Activated CD4-positive, alpha-beta T cell treated with anti-CD3 and anti-CD28 coated beads, Interleukin-2, amount 10 ng/mL, durations not matched to agents 7 days and 5 days (primary cell): ENCODE measurements around the gene GLO1. TPM values are rescaled to one million over a fixed set of nuclear protein-coding genes. Genes with fewer than 3 reads are reported as not detected.

Experiments used
- CTCF ChIA-PET: fragments of 350-600 bp; sonication (Branson Sonifier 250); formaldehyde crosslinking; loops from one replicate; lab custom pipeline; 2021; ENCODE audit warnings: antibody characterized with exemption; lab: Charles Lee
- POLR2A ChIA-PET: fragments of 350-600 bp; sonication (Branson Sonifier 250); formaldehyde crosslinking; loops from one replicate; lab custom pipeline; 2021; ENCODE audit warnings: antibody characterized with exemption; lab: Charles Lee
- DNase-seq: peaks from one replicate; pipeline ENCODE4 v3.0.0-alpha.2; 2020
- H3K27ac Mint-ChIP-seq: one replicate; pipeline ENCODE4 v1.8.0; 2021; ENCODE audit warnings: mild to moderate bottlenecking, moderate library complexity, mixed read lengths
- H3K27me3 Mint-ChIP-seq: one replicate; pipeline ENCODE4 v1.8.0; 2021; ENCODE audit warnings: mixed read lengths
- H3K36me3 Mint-ChIP-seq: one replicate; pipeline ENCODE4 v1.8.0; 2021; ENCODE audit warnings: low read depth, mixed read lengths
- H3K4me1 Mint-ChIP-seq: one replicate; pipeline ENCODE4 v1.8.0; 2021; ENCODE audit warnings: mixed read lengths
- H3K4me3 Mint-ChIP-seq: one replicate; pipeline ENCODE4 v1.8.0; 2021; ENCODE audit warnings: mild to moderate bottlenecking, moderate library complexity, mixed read lengths
- H3K9me3 Mint-ChIP-seq: one replicate; pipeline ENCODE4 v1.8.0; 2021; ENCODE audit warnings: mixed read lengths
- total RNA-seq, 2 experiments: library from RNA; stranded (reverse); gene quantifications; one replicate each; pipeline ENCODE4 v1.2.3, GENCODE V29; 2021

GLO1 gene
- total RNA-seq = 10 to 100 TPM; 77.1 to 85.6 TPM

DNA sequence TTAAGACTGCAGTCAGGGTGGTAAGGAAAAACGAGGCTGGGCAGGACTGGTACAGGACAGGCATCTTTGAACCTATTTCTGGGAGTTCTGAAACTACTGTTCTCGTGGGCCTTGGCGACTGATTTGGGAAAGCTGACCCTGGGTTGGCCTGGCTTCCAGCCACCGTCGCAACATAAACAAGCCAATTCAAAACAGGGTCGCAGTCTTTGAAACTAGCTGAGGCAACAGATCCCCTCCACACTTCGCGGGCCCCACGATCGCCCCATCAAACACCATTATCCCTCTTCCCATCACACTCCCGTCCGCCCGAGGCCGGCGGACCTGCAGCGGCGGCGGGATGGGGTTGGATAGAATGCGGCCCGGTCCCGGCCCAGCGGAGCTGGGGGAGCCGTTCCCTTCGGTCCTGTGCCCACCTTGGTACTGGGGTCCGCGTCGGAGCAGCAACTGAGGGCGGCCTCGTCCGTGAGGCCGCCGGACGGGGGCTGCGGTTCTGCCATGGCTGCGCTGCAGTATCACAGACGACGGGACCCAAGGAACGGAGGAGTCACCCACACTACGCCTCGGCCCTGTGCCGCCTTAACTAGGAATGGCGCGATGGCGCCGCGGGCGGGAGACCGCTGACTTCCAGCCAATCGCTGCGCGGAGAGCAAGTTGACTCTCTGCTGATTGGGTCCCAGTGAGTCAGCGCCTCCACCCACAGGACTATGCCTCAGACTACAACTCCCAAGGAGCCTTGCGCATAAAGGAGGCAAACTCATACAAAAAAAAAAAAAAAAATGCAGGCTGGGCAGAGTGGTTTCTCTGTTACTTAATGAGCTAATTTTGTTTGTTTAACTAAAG is at the start of gene GLO1:
Gene GLO1 (minus strand): TSS at position 588 of the 840 bp plus-strand sequence. CDS start 91 bp downstream, at position 497.
- Mint-ChIP-seq H3K9me3 (peaks cover 24% of the 10 kb centered on the region), H3K27me3 (peaks cover 11% of the 10 kb centered on the region), H3K4me3 (peak within 1 kb of the TSS; percentile 82), H3K27ac (peak within 1 kb of the TSS; percentile 89), H3K4me1 (peaks cover 41% of the 10 kb centered on the region), H3K36me3 (peaks cover 42% of the 10 kb centered on the region)
- peak; percentile 97 for DNase-seq
- ChIA-PET CTCF (interaction anchor here (0.6 to 3.9 kb wide), 5 partner anchors 8 to 442 kb away, joined by 3 to 23 read pairs (median 4); partner anchors contain the start of gene DNAH8), POLR2A (interaction anchor here (0.6 to 0.7 kb wide), 3 partner anchors 23 to 1270 kb away, joined by 3 to 6 read pairs (median 5); partner anchors contain the start of gene CMTR1)

DNA sequence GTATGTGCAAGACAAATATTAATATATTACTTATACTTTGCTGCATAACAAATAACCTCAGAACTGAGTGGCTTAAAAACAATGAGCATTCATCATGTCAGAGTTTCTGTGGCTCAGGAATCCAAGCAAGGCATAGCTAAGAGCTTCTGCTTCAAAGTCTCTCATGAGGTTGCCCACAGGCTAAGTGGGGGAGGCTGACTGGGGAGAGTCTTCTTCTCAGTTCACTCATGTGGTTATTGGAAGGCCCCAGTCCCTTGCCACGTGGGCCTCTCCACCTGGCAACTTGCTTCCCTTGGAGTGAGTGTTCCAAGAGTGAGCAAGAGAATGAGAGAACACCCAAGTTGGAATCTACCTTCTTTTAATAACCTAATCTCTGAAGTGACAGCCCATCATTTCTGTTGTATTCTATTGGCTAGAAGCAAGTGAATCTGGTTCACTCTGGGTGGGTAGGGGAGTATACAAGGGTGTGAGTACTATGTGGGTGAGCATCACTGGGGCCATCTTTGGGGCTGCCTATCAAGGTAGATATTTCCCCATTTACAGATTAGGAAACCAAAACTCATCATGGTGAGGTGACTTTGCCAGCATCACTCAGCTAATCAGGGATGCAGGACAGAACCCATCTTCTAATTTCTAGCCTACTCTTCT is 48.1 kb upstream of the GLO1 start:
- H3K36me3 Mint-ChIP-seq = no peaks in the 10 kb centered on the region
- ChIA-PET CTCF (no interaction called here), POLR2A (no interaction called here)
- no peak overlapping the region for H3K27ac Mint-ChIP-seq
- H3K27me3 Mint-ChIP-seq = peaks cover 6% of the 10 kb centered on the region
- no peaks in the 10 kb centered on the region for H3K9me3 Mint-ChIP-seq
- no peak for DNase-seq
- H3K4me3 Mint-ChIP-seq = no peak overlapping the region
- peaks cover 2% of the 10 kb centered on the region for H3K4me1 Mint-ChIP-seq

DNA sequence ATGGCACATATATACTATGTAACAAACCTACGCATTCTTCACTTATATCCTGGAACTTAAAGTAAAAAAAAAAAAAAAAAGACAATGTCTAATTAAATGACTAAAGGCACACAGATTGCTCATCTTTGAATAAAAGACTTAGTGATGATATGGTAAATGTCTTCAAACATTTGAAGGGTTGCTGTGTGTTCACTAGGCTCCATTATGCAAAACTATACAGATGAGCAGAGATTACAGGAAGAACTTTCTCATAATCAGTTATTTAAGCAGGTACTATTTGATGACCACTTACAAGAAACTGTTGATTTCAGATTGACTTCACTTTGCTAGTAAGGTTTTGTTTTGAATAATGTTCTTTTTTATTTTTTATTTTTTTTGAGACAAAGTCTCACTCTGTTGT is 46.5 kb upstream of the GLO1 start:
- H3K9me3 Mint-ChIP-seq = no peaks in the 10 kb centered on the region
- peaks cover 14% of the 10 kb centered on the region for H3K27me3 Mint-ChIP-seq
- H3K4me1 Mint-ChIP-seq = peaks cover 2% of the 10 kb centered on the region
- no peak overlapping the region for H3K27ac Mint-ChIP-seq
- no peak for DNase-seq
- no peaks in the 10 kb centered on the region for H3K36me3 Mint-ChIP-seq
- POLR2A ChIA-PET = no interaction called here
- CTCF ChIA-PET = no interaction called here
- no peak overlapping the region for H3K4me3 Mint-ChIP-seq

DNA sequence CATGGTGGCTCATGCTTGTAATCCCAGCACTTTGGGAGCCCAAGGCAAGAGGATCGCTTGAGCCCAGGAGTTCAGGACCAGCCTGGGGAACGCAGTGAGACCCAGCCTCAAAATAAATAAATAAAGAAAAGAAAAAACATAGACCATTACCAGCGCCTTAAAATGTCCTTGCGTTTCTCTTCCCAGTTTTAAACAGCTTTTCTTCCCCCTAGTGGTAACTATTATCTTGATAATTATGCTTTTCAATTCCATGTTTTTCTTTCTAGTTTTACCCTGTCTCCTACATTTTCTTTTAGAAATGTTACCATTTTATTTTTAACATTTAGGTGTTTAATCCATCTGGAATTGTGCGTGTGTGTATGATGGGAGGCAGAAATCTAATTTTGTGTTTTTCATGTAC is 36.6 kb upstream of the GLO1 start:
- no peak for DNase-seq
- Mint-ChIP-seq H3K9me3 (peaks cover 3% of the 10 kb centered on the region), H3K27ac (no peak overlapping the region), H3K27me3 (peaks cover 65% of the 10 kb centered on the region), H3K36me3 (no peaks in the 10 kb centered on the region), H3K4me1 (no peaks in the 10 kb centered on the region), H3K4me3 (no peak overlapping the region)
- ChIA-PET CTCF (interaction anchor here (0.6 kb wide), 1 partner anchor 869 kb away, joined by 4 read pairs; no protein-coding TSS in a partner anchor), POLR2A (no interaction called here)

DNA sequence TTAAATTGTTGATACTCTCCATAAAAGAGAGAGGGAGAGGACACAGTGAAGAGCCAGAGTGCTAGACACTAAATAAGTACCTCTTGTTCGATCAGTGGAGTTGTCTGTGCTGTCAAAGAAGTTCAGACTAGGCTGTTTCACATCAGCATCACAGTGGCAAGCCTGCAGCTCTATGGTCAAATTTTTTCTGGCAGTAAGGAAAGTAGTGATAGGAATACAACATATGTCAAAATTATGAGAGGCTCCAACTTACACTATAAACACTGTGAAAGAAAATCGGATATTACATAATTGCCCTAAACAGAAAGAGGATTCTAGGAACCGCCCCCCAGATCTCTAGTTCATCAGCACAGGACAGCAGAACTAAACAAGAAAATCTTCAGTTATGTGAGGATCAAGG is 35.3 kb upstream of the GLO1 start:
- Mint-ChIP-seq H3K27ac (no peak overlapping the region), H3K36me3 (no peaks in the 10 kb centered on the region), H3K4me3 (no peak overlapping the region), H3K27me3 (peaks cover 59% of the 10 kb centered on the region), H3K4me1 (no peaks in the 10 kb centered on the region), H3K9me3 (peaks cover 3% of the 10 kb centered on the region)
- no peak for DNase-seq
- CTCF ChIA-PET = interaction anchor here (1.3 kb wide), 1 partner anchor 37 kb away, joined by 3 read pairs; no protein-coding TSS in a partner anchor
- POLR2A ChIA-PET = no interaction called here

DNA sequence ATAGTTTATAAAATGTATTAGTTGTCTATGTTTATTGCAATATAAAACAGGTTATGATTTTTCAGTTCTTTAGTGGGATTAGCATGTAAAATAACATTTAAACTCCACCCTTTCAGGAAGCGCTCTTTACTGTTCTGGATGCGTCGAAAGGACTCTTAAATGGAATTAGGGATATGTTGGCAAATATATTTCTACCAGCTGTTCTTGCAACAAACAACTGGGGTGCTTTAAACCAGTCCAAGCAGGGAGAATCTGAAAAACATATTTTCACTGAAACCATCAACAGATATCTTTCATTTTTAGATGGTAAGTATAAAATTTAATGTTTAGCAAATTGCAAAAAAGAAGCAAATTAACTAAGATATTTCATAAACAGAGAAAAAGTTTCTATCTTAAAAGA is 34.0 kb upstream of the GLO1 start:
- Mint-ChIP-seq H3K4me1 (no peaks in the 10 kb centered on the region), H3K27ac (no peak overlapping the region), H3K9me3 (peaks cover 3% of the 10 kb centered on the region), H3K27me3 (peaks cover 57% of the 10 kb centered on the region), H3K4me3 (no peak overlapping the region), H3K36me3 (no peaks in the 10 kb centered on the region)
- CTCF ChIA-PET = interaction anchor here (1.3 kb wide), 1 partner anchor 38 kb away, joined by 3 read pairs; no protein-coding TSS in a partner anchor
- POLR2A ChIA-PET = no interaction called here
- DNase-seq = no peak

DNA sequence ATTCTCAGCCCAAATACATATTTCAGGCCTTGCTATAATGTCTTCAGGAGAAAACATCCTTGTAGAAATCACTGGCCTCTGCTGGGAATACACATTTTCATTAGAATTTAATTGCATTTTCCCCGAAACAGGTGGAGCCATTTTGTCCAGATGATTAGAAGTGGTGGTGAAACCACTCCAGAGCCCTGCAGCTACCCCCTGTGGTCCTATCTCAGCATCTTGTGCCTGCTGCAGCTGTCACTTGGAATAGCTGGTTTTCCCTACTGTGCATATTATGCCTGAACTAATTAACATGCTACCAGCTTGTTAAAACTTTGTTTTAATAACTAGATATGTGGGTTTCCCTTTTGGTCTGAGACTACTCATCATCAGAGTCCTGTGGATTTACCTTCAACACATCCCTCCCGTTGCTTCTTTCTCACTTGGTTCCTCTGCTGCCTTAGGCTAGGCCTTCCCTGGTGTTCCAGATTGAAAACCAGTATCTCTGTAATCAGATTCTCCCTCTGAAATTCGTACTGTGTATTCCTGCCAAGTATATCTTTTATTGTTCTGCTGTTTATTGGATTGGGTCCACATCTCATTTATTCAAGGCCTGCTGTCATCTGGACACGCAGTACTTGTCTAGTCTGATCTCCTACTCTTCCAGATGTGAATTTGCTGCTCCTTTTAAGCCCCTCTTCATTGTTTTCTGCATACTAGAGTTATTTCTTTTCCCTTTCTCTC is 27.4 kb upstream of the GLO1 start:
- H3K4me3 Mint-ChIP-seq = no peak overlapping the region
- ChIA-PET CTCF (interaction anchor here (1.8 kb wide), 1 partner anchor 16 kb away, joined by 4 read pairs; no protein-coding TSS in a partner anchor), POLR2A (no interaction called here)
- peaks cover under 1% of the 10 kb centered on the region for H3K9me3 Mint-ChIP-seq
- no peak for DNase-seq
- peaks cover 12% of the 10 kb centered on the region for H3K27me3 Mint-ChIP-seq
- H3K4me1 Mint-ChIP-seq = peaks cover 16% of the 10 kb centered on the region
- H3K27ac Mint-ChIP-seq = no peak overlapping the region
- H3K36me3 Mint-ChIP-seq = no peaks in the 10 kb centered on the region

- H3K4me1 Mint-ChIP-seq = peaks cover 18% of the 10 kb centered on the region
- no peaks in the 10 kb centered on the region for H3K9me3 Mint-ChIP-seq
- DNase-seq = no peak
- no peak overlapping the region for H3K27ac Mint-ChIP-seq
- POLR2A ChIA-PET = no interaction called here
- peaks cover 3% of the 10 kb centered on the region for H3K27me3 Mint-ChIP-seq
- H3K4me3 Mint-ChIP-seq = no peak overlapping the region
- H3K36me3 Mint-ChIP-seq = no peaks in the 10 kb centered on the region
- CTCF ChIA-PET = interaction anchor here (1.2 to 1.8 kb wide), 2 partner anchors 11 to 14 kb away, joined by 3 to 4 read pairs; no protein-coding TSS in a partner anchor
Measured at GRCh38 chr6:38728203-38728602, 25.3 kb upstream of the GLO1 start.

- CTCF ChIA-PET = interaction anchor here (0.6 to 1.0 kb wide), 4 partner anchors 8 to 503 kb away, joined by 3 read pairs; no protein-coding TSS in a partner anchor
- no peak for DNase-seq
- Mint-ChIP-seq H3K36me3 (no peaks in the 10 kb centered on the region), H3K9me3 (no peaks in the 10 kb centered on the region), H3K4me3 (no peak overlapping the region), H3K27me3 (peaks cover 6% of the 10 kb centered on the region), H3K27ac (peak overlapping the region; percentile 46), H3K4me1 (peaks cover 18% of the 10 kb centered on the region)
- POLR2A ChIA-PET = interaction anchor here (0.6 kb wide), 1 partner anchor 22 kb away, joined by 6 read pairs; no protein-coding TSS in a partner anchor
Measured at GRCh38 chr6:38725414-38726183, 22.7 kb upstream of the GLO1 start.

DNA sequence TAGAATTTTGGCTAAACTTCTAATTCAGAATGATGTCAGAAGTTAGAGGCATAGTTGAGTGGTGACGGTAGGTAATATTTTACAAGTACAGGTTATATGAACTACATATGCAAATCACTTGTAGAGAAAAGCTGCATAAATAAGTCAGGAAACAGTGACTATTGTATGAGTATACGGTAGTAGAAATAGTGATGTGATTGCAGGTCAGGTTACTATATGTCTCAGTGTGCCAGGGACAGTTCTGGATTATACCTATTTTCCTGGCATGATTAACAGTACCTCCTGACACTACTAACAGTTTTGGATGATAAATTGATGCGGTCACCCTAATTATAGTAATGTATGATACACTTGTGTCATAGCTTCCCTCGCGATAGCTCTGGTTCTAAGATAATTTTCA is 21.4 kb upstream of the GLO1 start:
- no peak overlapping the region for H3K27ac Mint-ChIP-seq
- H3K36me3 Mint-ChIP-seq = no peaks in the 10 kb centered on the region
- no peak for DNase-seq
- ChIA-PET POLR2A (no interaction called here), CTCF (interaction anchor here (0.7 kb wide), 1 partner anchor 504 kb away, joined by 3 read pairs; no protein-coding TSS in a partner anchor)
- peaks cover 20% of the 10 kb centered on the region for H3K4me1 Mint-ChIP-seq
- no peaks in the 10 kb centered on the region for H3K9me3 Mint-ChIP-seq
- H3K4me3 Mint-ChIP-seq = no peak overlapping the region
- peaks cover 15% of the 10 kb centered on the region for H3K27me3 Mint-ChIP-seq

- Mint-ChIP-seq H3K4me3 (no peak overlapping the region), H3K27me3 (peaks cover 20% of the 10 kb centered on the region), H3K36me3 (no peaks in the 10 kb centered on the region), H3K27ac (no peak overlapping the region), H3K4me1 (peaks cover 20% of the 10 kb centered on the region), H3K9me3 (no peaks in the 10 kb centered on the region)
- ChIA-PET CTCF (no interaction called here), POLR2A (no interaction called here)
- DNase-seq = no peak
Measured at GRCh38 chr6:38723783-38724182, 20.8 kb upstream of the GLO1 start.
